Stimulated activated CD4-positive, alpha-beta T cell treated with anti-CD3 and anti-CD28 coated beads, Interleukin-2, amount 100 ng/mL, for 24 hours (primary cell): ENCODE results near the gene SPSB4.

Experiments used
- DNase-seq, 2 donors: peaks; one replicate each; pipeline ENCODE4 v3.0.0-alpha.2; 2020

Gene SPSB4

GRCh38 chr3:141076797-141077571 is 25.8 kb downstream of the SPSB4 start:
- DNase-seq, result peak in 1 of 2 donors; percentile 20

DNA sequence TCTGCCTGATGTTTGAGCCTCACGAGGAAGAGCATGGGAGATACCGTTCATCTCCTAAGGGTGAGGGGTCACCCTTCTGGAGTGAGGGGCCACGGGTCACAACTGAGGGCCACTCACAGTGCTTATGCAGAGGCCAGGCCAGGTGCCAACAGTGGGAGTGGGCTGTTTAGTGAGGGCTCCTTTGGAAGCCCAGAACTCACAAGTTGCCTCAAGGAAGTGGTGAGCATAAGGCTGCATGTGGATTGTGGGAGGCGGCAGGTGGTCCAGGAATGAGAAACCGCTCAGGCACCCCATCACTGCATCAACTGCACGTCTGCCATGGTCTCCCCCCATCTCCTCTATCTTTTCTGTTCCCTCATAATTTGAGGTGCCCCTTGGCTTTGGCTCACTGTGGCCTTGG is 26.5 kb downstream of the SPSB4 start:
- no peak for DNase-seq

- no peak for DNase-seq
These were observed 27.1 kb downstream of the SPSB4 start for GRCh38 chr3:141078200-141078599.

DNA sequence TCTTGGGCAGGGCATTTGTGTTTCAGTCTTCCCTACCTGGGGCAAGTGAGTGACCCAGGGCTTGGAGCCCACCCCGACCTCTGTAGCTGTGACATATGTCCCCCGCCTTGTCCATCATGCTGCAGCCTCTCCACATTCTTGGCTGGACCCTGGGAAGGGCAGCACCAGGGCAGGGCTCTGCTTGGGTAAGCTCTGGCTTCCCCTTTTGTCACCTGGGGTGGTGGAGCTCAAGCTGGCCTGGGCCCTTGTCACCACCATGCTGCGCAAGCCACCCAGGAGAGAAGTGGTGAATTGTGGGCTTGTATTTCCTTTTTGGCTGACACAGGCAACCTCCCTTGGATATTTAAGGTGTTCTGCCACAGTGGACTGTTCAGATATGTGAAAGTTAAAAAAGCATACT is 29.3 kb downstream of the SPSB4 start:
- DNase-seq, result no peak

DNA sequence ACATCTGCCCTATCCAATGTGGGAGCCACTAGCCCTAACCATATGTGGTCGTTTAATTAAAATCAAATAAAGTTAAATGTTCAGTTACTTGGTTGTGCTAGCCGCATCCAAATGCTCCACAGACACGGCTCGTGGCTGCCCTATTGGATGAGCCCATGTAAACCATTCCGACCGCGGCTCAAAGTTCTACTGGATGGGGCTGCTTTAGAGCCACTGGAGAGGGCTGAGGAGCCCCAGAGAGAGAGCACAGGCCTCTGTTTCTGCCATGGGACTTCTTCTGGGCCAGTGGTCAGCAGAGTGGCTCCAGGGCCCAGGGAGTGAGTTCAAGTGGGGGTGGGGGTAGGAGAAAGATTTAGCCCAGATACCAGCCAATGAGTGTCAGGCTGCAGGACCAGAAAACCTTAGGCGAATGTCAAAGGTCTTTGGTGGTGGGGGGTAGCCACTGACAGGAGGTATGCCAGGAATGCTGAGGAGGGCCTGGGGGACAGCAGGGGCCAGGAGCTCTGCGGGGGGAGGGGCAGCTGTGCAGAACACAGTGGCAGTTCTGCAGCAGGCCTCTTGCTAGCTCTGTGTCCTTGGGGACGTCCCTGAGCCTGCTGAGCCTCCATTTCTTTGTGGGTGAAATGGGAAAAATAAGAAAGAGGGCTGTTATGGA is 30.1 kb downstream of the SPSB4 start:
- DNase-seq, result no peak

GRCh38 chr3:141082064-141082463 is 30.9 kb downstream of the SPSB4 start:
- DNase-seq, result no peak

DNA sequence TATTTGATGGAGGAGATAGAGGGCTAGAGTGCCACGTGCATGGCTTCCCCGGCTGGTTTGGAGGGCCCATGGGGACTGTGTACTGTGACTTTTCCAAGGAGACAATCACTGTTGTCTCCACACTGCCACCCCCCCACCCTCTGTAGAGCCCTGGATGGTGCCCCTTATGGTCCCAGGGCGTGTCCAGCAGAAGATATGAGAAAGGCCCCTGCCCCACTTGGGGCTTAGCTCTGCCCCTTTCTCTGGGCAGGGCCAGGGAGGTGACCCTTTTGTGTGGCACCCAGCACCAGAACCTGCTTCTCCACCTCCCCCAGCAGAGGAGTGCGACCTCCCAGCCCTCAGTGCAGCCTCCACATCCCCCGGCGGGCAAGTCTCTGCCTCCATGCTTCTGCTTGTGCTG is 32.1 kb downstream of the SPSB4 start:
- no peak for DNase-seq

DNA sequence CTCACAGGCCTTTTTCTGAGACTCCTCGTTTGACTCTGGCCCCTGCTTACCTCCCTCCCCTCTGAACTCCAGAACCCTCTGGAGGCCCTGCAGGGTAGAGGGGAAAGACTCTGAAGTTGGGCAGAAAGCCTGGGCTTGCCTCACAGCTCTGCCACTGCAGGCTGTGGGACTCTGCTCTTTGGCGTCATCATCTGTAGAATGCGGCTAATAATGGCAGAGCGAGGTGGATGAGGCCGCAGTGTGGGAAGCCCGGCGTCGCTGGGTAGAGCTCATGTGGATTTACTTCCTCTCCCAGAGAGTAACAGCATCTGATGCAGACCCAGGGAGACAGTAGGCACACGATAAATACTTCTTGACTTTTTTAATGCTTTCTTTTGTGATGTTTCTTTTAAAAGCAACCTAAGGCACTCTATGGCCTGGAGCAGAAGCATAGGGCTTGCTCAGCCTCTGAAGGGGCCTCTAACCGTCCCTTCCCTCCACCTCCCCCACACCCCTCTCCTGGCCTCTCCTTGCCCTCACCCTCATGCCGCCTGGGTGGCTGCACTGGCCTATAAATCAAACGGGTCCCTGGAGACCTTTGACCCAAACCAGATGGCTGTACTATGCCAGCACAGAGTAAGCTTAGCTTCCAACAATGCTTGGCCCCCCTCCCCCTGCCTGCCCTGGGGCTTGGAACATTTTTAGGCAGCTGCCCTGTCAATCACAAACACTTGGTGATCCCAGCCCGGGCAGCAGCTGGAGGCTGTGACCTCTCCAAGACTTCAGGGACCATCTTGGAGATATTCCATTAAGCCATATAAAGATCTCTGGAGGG is 32.9 kb downstream of the SPSB4 start:
- DNase-seq, result no peak

DNA sequence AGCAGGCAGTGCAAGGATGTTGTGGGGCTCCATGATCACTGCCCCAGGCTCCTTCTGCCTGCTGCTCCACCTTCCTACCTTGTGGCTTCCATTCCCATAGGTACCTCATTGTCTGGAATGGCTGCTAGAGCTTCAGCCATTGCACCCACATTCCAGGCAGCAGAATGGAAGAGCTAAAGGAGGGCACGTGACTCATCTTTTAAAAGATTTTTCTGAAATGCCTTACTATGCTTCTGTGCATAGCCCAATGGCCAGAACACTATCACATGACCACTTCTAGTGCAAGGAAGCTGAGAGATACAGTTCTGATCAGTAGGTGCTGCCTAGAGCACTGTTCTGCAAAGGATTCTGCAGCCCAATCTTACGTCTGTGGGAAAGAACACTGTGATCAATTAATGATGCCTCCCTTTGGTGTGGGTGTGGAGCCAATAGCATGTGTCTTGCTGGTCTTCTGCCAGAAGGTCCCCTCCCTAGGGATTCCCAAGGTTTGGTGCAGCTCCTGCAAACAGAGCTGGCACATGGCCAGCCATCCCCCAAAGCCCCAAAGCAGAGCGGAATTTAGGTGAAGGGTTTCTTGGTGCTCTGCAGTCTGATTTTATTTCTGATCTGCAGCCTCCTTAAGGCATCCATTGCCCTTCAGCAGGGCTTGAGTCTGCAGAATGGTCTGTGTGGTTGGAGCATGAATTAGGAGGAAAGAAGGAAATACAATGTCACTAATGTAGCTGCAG is 34.4 kb downstream of the SPSB4 start:
- DNase-seq, result no peak

DNA sequence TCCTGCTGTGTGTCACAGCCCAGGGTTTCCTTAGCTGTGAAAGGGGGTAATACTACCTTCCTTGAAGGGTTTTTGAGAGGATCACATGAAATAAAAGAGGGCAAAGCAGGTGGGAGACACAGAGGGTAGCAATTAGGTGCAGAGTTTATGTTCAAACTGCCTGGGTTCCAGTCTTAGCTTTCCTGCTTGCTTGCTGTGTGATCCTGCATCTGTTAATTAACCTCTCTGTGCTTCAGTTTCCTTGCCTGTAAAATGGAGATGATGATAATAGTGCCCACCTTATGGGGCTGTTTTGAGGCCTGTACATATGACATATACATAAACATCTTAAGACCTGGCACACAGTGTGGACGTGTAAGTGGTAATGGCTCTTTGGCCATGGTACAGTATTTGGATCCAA is 35.0 kb downstream of the SPSB4 start:
- no peak for DNase-seq

GRCh38 chr3:141087076-141087777 is 36.1 kb downstream of the SPSB4 start:
- DNase-seq, result no peak

DNA sequence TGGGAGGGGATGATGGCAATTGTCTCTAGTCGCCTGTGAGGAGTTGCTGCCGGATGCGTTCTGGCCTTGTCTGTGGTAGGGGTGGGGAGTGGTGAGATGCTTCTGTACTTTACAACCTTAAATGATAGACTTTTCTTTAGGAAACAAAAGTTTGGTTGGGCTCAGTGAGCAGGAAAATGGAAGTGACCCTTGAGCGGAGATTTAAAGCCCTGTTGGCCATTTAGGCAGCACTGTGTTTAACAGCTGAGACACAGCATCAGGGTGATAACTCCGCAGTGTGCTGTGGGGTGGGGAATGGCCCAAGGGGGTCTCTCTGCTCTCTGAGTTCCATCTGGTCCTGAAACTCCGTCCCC is 36.6 kb downstream of the SPSB4 start:
- DNase-seq, result no peak

DNA sequence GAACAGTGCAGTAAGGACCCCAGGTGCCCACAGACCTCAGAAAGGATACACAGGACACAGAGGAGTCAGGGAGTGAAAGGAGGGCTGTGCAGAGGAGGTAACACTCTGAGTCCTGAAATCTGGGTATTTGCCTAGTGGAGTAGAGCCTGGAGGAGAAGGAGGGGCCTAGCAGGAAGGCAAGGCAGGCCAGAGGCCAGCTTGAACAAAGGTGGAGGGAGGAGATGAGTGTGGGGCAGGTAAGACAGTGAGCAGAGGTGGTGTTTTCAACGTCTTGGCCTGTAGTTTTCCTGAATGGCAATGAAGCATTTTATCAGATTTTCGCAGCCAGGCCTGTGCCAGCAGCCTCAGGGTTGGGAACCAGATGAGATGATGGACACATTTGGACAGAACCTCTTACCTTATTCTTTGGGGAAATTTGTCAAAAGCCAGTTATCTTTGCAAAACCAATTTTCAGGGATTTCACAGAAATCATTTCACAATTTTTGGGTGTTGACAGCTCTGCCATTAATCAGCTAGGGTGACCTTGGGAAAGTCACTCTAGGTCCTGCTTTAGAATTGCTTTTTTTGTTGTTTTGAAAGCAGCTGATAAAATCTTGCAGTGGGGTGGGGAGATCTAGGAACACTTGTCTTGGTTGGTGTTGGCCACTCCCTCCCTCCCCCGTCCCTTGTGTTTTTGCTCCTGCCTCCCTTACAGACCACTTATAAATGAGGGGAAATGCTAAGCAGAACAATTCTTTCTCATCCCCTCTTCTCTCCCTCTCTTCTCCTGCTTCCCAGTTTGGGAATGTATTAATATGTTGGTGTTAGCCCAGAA is 38.4 kb downstream of the SPSB4 start:
- no peak for DNase-seq

DNA sequence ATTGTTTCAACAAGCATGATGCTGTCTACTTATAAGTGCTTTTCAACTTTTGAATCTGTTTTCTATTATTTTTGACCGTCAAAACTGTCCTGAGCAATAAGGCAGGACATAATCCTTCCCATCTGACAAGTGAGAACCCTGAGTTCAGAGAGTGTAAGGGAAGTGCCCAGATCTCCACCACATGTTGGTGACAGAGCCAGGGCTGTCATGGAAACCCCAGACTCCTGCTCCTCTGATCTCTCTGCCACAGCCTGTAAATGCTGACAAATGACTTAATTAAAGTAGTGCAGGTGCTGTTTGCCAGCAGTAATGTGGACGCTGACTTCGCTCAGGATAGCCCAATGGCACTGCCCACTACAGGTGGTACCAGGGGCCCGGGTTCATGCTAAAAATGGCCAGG is 40.3 kb downstream of the SPSB4 start:
- DNase-seq, result no peak

DNA sequence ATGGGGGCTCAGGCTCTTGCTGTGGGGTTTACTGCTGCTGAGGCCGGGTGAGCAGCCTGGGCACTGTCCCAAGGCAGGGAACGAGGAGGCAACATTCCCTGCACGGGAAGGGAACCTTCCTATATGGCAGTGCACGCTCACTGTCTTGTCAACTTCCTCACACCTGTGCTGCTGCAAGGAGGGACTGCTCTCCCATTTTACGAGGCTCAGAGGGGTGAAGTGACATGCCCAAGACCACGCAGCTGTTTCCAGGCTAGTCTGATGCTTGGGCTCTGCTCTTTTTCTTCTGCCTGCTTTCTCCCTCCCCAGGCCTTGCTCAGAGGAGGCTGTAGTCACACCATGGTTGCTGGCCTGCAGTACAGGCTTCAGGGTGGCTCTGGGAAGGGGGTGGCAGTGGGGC is 41.5 kb downstream of the SPSB4 start:
- no peak for DNase-seq

DNA sequence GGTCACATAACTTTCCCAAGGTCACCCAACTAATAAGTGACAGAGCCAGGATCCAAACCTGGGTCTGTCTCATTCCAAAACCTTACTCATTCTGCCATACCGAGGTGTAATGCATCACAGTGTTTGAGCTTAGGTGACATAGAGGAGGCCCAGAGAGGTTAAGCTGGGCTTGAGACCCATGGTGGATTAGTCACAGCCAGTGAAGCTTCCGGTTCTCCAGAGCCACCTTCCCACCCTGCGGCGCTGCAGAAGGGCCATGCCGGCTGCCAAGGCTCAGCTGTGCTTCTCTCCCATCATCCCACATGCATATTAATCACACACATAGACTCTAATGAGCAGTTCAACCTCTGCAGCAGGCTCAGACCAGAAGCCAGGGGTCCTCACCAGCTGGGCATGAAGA is 42.2 kb downstream of the SPSB4 start:
- DNase-seq, result no peak

DNA sequence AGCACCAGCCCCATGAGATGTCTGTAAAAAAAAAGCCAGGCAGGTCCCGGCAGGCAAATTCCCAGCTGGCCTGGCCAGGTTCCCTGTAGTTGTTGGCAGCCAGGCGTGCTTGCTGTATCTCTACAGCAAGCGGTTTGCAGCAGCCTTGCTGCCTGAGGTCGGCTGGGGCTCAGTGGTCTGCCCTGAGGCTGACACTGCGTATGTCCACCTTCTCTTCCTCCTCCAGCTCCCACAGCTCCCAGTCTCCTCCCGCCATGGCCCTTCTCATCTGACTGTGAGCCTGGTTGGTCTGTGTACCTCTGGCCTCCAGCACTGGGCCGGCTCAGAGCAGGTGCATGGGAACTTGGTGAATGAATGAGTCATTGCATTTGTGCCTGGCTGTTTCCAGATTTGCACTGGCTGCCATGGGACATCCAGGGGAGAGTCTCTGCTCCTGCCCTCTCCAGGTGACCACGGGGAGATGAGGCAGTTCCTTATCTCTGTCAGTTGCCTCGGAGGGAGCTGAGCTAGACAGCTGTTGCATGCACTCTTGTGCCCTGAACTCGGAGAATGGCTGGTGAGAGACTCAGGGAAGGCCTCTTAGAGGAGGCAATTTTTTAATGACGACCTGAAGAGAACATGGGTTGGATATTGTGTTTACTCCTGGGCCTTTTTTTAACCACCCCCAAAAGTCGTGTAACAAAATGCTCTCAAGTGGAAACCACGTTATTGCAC is 43.0 kb downstream of the SPSB4 start:
- DNase-seq, result no peak

DNA sequence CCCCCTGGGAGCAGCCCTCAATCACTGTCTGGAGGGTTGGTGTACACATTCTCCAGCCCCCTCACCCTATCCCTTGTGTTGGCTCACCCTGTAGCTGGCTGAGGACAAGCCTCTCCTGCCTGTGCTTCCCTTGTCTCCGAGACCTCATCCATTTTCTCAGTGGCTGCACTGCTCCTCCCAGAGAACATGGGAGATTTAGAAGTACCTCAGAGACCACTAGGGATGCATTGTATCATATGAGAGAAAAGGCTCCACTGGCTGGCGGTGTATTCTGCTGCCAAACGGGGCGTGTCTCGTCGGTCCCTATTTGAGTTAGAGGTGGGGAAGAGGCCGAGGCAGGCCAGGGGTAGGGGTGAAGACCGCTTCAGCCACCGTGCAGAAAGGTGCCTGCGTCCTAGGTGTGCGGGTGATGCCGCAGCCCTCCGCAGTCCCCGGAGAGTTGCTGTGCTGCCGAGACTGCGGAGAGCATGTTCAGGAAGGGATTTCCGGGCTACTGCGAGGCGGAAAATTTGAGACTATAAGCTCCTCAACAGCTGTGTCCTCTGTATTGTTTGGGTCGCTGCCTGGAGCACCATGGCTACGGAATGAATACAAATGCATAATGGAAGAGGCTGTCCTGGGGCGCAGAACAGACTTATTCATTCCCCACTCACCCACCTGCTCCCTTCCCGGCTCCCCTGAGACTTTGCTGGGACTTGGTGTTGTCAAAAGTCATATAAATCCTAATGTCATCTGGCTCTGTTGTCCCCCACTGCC is 43.8 kb downstream of the SPSB4 start:
- no peak for DNase-seq

DNA sequence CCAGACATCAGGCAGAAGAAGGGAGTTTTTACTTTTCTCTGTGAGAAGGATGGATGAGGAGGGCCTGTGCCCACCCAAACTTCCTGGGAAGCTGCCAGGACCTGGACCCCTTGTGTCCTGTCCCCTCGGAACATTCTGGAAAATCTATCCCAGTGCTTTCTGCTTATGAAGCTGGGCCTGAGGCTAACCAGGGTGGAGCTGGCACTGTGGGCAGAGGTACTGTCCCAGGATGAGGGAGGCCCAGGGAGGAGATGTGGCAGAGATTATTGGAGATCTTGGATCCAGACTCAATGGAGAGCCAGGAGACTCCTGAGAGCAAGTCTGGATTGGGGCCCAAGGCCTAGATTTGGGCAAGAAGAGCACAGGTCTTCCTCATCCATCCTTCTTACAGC is 44.4 kb downstream of the SPSB4 start:
- DNase-seq, result no peak

GRCh38 chr3:141096164-141096563 is 45.0 kb downstream of the SPSB4 start:
- DNase-seq, result no peak
